CD4-positive, alpha-beta T cell treated with Interleukin-1 beta for 1 hour (primary cell): ENCODE data around the gene LRRC8E.
A peak's percentile ranks its signal among the peaks of the same experiment; 100 is the strongest.
"Not testable (repeated sequence)": the region's sequence is repeated elsewhere in the genome, so short reads cannot be mapped to it uniquely, and the experiment has no call there.

Source experiments
- DNase-seq, 2 donors: peaks; one replicate each; pipeline ENCODE4 v3.0.0-alpha.2; 2020 to 2022

Gene LRRC8E

GRCh38 chr19:7888826-7889217 is 512 bp downstream of the LRRC8E start:
- DNase-seq: no peak

- not testable (repeated sequence) for DNase-seq
These were observed 5.2 kb downstream of the LRRC8E start for GRCh38 chr19:7893362-7894101.

- no peak for DNase-seq
These were observed 6.5 kb downstream of the LRRC8E start for GRCh38 chr19:7894612-7895309.

GRCh38 chr19:7895565-7895964 is 7.3 kb downstream of the LRRC8E start:
- no peak for DNase-seq

GRCh38 chr19:7897292-7897691 is 9.0 kb downstream of the LRRC8E start:
- no peak for DNase-seq

GRCh38 chr19:7898967-7899366 is 10.7 kb downstream of the LRRC8E start:
- no peak for DNase-seq

GRCh38 chr19:7899751-7900378 is 11.6 kb downstream of the LRRC8E start:
- DNase-seq: no peak

- DNase-seq: no peak
These were observed 12.1 kb downstream of the LRRC8E start for GRCh38 chr19:7900401-7900870.

- DNase-seq: no peak
These were observed 12.6 kb downstream of the LRRC8E start for GRCh38 chr19:7900931-7901330.

GRCh38 chr19:7901337-7901736 is 13.0 kb downstream of the LRRC8E start:
- DNase-seq: no peak

GRCh38 chr19:7902796-7903243 is 14.5 kb downstream of the LRRC8E start:
- no peak for DNase-seq

GRCh38 chr19:7903244-7904073 is 15.1 kb downstream of the LRRC8E start, which contains the start of gene MAP2K7:
Gene MAP2K7, plus strand, starts transcription at chr19:7903877. Its CDS starts 68 bp downstream, at chr19:7903945.
- peak; percentile 100 for DNase-seq

GRCh38 chr19:7904074-7905020 is 16.0 kb downstream of the LRRC8E start:
- peak; percentile 88 to 92 for DNase-seq

- no peak for DNase-seq
These were observed 17.0 kb downstream of the LRRC8E start for GRCh38 chr19:7905268-7905667.

- DNase-seq: no peak
These were observed 17.5 kb downstream of the LRRC8E start for GRCh38 chr19:7905859-7906258.

GRCh38 chr19:7907122-7907521 is 18.8 kb downstream of the LRRC8E start:
- no peak for DNase-seq

GRCh38 chr19:7907544-7907943 is 19.2 kb downstream of the LRRC8E start:
- no peak for DNase-seq

GRCh38 chr19:7908078-7908699 is 19.9 kb downstream of the LRRC8E start:
- DNase-seq: no peak

GRCh38 chr19:7908742-7909461 is 20.6 kb downstream of the LRRC8E start:
- no peak for DNase-seq

- no peak for DNase-seq
These were observed 21.3 kb downstream of the LRRC8E start for GRCh38 chr19:7909471-7910067.
